NCI-H187 treated with DMSO at 0.1 percent for 48 hours (cell line): ENCODE data around the gene SLC1A2.

ENCODE experiments used
- DNase-seq: peaks from one replicate; lab custom pipeline; 2025; lab: John Stamatoyannopoulos, UW

SLC1A2 gene

DNA sequence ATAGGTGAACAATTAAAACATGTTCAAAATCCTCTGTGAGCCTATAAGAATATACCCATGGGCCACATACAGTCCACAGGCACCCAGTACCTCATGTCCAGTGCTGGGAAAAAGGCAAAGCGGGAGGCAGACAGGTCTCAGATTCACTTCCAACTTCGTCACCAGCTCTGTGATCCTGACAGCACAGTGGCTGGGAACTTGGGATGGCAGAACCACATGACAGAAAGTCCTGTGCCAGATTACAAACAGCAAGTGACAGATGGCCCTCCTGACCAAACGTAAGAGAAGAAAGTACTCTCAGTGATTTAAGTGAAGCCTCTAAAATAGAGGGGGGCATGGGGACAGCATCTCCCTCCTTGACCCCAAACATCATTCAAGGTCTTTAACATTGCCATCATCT, 5.8 kb downstream of the SLC1A2 start:
- DNase-seq: no peak

DNA sequence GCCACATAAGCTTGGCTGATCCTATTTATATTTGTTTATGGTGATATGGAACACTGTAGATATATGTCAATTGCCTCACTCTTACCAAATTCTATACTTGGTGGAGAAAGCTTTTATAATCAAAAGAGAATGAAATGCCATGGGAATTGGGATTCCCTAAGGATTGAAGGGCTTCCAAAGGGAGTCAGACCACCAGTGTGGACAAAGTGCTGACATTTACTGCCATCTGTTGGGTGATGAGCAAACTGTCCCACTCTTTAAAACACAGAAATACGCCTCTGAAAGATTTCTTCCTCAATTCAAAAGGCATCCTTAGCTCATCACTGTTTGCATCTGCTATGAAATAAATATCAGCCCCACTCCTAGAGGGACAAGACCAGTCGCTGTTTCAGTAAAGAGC, 7.1 kb downstream of the SLC1A2 start:
- no peak for DNase-seq

DNA sequence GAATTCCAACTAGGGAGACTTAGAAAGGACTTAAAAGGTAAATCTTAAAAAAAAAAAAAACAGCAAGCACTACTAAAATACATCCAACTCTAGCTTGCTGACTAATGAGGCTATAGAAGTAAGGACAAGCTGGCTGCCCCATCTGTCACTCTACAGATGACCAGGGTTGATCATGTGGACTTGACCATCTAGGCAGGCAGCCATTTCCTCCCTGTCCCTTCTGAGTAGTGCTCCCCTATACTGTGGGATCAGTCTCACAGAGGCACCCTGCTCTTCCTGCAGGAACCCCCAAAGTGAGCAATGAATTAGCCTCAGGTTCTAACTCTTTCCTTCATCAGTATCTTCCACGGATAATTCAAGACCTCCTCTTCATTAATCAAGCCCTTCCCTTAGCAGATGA, 12.3 kb downstream of the SLC1A2 start:
- no peak for DNase-seq

DNA sequence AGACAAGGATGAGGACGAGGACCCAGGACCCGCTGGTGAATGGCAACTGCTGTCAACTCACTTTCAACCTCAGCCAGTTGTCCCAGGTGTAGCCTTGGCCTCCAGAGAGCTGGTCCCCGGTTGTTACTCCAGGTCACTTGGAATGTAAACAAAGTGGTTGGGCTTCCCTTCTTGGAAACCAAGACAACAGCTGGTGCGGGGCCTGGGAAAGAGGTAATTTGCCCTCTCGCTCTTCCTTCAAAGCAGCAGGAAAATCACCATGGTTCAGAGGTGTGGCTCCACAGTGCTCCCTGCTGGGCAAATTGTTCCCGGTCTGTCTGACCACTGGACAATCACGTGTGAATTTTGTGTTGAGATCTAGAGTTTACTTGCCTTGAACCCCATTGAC, 15.0 kb downstream of the SLC1A2 start:
- DNase-seq: no peak

DNA sequence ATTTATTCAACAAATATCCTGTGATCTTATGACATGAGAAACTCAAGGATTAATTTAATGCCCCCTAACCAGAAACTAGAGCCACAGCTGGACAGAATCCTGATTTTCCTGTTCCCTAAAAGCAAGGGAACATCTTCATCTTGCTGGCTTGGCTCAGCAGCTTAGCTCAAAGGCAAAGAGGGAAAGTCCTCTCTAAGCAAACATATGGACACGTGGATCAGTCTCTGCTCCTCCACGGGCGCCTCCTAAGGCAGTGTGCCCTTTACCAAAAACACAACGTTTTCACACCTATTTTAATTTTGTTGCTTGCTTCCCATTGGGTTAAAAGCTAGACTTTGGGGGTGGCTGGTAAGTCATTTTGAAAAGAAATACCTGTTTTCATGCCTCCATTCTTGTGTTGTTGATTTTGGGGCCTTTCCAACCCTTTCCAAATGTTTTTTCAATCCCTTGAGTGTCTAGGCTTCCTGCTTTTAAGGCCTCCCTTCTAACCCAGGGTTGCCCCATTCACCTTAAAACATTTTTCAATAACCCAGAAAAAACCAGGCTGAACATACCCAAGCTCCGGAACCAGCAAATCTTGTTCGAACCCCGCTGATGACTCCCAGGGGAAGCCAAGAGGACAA, 15.5 kb downstream of the SLC1A2 start:
- DNase-seq: no peak

DNA sequence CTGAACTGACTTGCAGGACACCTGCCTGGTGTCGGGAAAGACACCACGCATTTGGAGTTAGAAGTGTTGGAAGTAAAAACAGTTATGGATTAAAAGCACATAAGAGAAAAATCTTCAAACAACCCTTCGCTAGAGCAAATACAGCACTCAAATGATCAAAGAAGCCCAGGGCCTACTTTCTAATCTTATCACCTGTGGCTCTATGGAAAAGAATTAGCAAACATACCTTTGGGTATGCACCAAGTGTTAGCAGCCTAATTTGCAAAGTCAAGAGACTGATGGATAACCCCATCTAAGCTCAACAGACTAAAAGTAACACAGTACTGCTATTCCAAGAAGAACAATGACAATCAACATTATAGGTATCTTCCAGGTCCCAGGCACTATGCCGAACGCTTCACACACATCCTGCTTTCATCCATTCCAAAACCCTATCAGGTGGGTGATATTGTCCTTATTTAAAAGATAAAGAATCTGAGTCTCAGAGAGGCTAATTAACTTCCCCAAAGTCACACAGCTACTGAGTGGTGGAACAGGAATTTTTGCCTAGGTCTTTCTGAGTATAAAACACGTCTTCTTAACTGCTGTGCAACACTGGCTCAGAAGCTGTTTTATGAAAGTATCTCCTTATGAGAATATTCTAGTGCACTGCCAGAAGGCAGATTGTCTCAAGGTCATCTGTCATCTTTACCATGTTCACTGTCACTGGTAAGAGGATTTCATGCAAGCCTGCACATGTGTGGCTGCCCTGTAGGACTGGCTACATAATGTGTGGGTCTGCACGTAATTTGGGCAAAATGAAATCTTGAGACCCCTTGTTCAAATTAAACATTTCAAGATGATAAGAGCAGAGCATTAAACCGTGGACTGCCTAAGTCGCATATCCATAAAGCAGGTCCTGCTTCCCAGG, 16.4 kb downstream of the SLC1A2 start:
- DNase-seq: no peak

DNA sequence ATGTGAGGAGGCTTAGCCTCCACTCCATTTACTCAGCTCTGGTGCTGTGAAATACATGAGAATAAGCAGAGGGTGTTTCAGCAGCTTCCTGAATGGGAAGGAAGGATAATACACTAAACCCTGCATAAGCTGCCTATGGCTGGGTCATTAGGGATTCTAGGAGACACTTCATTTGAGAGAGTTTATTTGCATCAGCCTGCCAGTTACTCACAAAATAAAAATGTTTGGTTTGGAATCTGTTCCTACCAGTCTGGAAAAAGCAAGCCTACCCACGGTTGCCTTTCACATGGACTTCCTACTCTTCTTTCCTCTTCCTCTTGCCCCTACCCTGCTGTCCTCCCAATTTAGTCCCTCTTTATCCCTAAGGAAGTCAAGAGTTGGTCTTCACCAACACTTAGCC, 20.5 kb downstream of the SLC1A2 start:
- no peak for DNase-seq

DNA sequence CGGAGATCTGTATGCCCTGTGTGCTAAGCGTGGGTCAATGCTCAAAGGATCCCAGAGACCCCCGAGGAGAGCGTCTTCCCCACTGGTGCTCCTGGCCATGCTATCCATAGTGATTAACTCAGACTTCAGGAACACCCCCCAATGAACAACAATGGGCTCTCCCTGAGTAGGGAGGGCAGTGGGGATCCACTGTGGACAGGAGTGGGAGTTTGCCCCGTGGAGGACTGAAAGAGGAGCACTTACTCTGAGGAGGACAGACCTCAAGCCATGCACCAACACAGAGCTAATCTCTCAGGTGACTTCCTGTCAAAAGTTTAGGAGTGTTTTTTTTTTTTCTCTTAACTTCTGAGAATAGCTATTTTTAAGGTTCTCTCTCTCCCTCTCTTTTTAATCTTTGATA, 24.4 kb downstream of the SLC1A2 start:
- no peak for DNase-seq

DNA sequence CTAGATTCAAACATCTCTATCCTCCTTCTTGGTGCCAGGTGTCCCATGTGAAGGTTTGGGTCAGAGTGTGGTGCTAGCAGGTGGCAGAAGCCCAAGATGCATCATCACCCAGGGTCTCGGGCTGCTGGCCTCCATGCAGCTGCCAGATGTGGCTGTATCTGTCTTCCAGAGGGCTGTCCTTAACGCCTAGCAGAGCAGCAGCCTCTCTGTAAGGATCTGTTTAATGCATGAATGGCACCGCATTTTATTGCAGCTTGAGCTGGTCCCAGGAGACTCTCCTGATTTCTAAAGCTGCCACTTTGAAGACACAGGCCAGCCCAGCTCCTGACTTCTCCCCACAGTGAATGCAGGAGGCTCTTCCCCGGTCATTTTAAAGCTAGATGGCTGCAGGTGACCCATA, 26.3 kb downstream of the SLC1A2 start:
- DNase-seq: peak; percentile 67

DNA sequence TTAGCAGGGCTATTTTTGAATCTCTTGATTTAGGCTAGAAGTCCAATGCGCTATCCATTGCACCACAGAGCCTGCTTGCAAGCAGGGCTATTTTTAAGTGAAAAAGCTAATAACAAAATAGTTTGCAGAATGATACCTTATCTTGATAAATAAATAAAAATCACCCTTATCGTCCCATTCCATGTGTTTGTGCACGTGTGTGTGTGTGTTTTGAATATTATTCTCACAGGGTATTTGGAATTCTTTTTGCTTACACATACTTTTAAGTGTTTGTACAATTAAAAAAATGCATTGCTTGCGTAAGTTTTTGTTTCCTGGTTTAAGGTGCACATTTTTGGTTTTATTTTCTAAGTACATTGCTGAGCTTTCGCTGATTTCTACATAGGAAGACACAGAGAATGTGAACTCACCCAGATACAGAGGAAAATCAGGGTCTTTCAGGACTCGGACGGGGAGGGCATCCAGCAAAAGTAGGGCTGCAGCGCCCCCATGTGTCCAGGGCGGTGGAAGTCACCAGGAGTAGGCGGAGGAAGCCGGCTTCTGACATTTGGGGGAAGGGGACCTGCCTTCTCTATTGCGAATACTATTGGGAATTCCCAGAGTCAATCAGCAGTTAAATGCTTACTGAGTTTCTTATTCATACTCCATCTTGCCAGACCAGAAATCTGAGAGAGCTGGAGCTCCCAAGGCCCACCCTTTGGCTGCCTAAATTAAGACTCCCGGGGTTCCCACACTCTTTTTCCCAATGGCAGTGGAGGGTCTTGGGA, 27.3 kb downstream of the SLC1A2 start:
- DNase-seq: peak; percentile 22

DNA sequence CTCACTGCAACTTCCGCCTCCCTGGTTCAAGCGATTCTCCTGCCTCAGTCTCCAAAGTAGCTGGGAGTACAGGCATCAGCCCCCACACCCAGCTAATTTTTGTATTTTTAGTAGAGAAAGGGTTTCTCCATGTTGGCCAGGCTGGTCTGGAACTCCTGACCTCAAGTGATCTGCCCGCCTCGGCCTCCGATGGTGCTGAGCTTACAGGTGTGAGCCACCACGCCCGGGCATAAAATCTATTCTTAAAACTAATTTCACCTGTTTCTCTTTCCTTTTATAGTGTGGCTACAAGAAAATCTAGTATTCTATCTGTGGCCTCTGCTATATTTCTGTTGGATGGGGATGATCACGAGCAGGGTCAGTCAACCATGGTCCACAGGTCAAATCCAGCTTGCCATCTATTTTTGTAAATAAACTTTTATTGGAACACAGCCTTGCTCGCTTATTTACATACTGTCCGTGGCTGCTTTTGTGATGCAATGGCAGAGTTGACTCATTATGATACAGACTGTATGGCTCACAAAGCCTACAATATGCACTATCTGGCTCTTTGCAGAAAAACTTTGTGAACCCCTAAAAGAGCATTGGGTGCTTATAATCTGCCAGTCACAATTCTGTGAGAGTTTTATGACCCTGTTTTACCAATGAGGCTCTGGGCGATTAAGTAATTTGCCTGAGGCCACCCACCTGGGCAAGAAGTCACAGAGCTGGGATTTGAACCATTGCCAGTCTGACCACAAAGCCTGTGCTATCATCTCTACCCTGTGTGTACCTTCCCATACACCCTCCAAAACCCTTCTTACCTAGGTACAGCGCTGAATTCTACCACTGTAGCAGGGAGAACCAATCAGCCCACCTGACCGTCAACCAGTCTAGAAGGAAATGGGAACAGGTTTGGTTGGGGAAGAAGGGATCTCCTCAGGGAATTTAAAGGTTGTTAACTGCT, 28.3 kb downstream of the SLC1A2 start:
- DNase-seq: no peak

DNA sequence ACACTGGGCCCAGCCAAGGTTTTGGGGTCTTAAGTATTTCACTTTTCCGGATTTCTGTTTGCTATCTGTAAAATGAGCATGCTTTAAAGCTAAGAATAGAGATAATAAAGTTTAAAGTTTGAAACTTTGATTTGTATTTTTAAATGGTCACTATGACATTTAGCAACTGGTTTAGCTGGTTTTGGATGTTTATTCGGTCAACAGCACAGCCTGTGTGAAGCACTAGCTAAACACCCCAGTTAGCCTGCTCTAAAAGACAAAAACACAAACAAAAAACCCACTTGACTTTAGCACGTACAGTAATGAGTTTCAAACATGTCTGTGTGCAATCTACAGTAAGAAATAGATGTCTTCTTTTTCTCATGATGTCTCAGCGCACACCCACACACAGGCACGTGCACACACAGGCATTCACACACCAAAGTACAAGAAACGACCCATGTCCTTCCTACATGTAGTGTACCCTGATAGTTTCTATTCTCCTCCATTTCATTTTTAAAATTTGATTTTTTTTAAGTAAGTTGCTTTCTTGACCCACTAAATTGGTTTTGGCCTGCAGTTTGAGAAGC, 29.4 kb downstream of the SLC1A2 start:
- no peak for DNase-seq

DNA sequence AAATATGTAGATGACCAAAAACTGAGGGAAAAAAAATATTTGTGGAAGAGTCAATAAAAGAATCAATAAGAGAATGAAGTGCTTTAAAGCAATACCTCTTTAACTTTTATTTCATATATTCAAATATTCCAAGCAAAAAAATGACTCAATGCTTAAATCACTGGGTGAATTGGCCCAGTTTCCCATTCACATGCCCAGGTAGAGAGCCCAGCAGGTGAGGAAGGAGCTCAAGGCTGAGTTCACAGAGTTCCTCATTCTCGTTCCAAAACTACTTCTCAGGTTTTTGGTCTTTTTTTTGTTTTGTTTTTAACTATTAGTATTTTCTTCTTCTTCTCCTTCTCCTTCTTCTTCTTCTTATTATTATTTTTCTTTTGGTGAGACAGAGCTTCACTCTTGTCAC, 30.2 kb downstream of the SLC1A2 start:
- DNase-seq: no peak

DNA sequence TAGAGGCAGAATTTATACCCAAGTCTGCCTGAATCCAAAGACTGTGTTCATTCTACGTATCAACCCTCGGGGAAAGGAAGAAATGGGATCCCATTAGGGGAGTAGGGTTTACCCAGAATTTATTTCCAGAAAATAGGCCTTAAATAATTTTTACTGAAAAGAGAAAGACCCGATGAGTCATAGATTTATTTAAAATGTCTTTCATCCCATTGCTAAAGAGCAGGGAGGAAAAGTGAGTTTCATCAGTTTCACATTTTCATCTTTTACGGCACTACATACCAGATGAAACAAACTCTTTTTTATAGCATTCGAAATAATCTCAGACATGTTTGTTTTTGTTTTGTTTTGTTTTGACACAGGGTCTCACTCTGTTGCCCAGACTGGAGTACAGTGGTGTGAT, 31.3 kb downstream of the SLC1A2 start:
- no peak for DNase-seq

DNA sequence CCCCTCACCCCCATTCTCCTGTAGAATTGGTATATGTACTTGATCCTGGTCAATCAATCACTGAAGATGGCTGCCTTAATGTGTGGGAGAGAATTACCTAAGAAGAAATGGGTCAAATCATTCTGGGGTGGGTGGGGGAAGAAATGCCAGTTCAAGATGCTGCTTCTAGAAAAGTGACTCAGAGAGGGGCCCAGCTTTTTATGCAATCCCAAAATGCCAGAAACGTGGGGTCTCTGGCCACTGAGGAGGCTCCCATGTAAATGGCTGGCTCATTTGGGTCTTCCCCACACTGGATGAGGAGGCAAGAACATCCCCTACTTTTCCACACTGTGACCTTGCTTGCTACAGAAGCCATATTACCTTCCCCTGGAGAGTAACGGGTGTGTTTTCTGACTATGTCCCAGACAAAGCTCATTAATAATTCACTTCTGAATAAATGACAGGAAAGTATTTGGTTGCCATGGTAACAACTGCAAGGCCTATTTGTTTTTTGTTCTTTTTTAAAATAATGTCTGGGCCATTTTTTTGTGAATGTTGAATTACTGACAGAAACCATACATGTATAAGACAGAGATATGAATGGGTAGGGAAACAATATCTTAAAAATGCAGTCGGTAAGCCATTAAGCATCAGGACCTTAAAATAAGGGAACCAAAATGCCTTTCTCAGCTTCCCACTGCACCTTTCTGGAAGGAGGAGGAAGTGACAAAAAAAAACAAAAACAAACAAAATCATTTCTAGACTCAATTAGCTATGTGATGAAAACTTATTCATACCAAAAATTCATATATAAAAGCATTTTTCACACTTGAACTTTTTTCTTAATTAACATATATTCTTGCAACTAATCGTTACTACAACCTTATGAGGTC, 32.0 kb downstream of the SLC1A2 start:
- no peak for DNase-seq

DNA sequence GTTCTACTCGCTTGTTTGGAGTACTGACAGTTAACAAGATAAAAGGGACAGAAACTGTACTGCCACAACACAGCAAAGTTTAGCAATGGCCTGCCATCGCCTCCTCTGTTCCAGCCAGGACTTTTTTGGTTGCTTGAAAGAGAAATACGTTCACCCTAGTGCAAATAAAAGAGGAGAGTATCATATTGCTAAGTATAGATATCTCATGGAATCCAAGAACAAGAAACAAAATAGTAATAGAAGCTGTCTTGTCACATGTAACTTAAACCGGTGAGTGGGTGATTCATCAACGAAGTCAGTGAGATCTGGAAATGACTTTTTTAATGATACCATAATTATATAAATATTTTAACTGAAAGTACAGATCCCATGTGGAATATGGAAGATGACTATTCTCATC, 35.4 kb downstream of the SLC1A2 start:
- DNase-seq: no peak

DNA sequence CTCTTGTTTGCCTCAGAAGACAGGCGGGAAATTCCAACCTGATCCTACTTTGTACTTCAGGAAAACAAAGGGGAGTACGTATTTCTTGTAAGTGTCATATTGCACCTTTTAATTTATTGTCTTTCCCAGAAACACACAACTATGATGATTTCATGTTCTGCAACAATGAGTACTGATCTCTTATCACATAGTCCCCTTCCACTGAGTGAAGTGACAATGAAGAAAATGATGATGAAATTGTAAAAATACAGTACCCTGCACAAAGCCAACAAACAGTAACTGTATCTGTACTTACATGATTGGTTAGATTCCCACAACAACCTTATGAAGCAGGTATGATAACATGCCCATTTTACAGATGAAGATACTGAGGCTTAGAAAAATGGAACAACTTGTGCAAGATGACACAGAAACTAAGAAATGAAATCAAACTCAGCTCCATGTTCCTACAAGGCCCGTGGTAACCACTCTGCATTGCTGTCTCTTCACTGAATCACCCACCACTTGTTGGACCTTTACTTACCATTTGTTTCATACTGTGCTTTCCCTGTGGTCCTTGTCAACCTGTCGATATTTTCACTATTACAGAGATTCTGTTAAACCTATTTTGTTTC, 37.5 kb downstream of the SLC1A2 start:
- DNase-seq: no peak

DNA sequence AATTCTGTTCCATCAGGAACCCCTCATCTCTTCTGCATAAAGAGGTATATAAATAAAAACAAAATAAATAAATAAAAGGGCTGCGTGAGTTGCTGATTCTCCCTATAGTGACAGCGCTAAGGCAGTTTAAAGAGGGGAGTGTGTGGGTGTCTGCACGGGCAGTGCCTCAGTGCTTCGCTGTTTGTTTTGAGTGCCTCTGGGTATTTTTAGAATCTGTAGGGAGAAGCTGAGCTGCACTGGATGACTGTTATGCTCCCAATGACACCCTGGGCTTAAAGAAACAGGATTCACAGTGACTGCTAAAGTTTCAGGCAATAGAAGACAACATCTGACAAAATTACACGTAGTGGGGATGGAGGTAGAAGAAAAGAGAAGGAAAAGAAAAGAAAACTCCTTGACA, 38.8 kb downstream of the SLC1A2 start:
- DNase-seq: no peak

DNA sequence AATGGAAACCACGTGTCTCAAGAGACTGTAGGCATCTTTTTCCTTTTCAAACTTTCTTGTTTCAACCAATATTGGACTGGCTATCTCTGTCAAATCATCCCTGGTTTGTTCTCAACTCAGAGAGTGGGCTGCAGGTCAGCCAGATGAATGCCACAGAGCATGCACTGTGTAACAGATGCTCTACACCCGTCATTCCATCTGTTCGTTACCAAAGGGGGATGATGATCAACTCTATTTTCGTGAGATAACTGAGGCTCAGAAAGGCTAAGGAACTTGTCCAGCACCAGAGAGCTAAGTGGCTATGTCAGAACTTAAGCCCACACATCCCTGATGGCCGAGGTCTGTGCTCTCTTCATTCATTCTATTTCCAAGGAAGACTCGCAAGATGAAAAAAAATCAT, 42.1 kb downstream of the SLC1A2 start:
- no peak for DNase-seq

DNA sequence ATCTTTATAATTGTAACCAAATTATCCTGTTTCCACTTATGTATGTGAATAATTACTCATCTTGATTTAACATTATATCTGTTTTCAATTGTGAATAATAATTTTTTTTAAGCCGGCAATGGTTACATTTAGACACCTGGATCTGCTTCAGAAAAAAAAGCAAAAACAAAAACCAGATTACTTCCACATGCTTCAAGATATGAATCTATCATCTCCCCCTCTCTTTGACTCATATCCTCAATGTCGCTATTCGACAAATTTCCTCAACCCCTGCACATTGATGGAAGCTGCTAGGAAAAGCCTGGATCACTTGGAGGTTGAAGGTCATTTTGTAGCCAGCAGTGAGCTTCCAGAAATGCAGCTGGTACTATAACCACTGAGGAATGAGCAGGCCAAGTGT, 42.7 kb downstream of the SLC1A2 start:
- no peak for DNase-seq
